ENCODE measurements around the gene PTK6. TPM values are rescaled to one million over a fixed set of nuclear protein-coding genes. Genes with fewer than 3 reads are reported as not detected.

PTK6 gene
- total RNA-seq (2022; extraction: Qiagen RNA extraction) = 2.7 to 3.6 TPM (median 2.9 TPM) in 5 replicates

GRCh38 chr20:63536997-63537524 is at the start of gene PTK6:
PTK6 (minus strand) TSS chr20:63537376; CDS start chr20:63537314, 62 bp downstream.

GRCh38 chr20:63574156-63574828 is 37.1 kb upstream of the PTK6 start, which contains the start of gene HELZ2:
HELZ2 (minus strand) TSS chr20:63574239; CDS start chr20:63572385, 1,854 bp downstream.

DNA sequence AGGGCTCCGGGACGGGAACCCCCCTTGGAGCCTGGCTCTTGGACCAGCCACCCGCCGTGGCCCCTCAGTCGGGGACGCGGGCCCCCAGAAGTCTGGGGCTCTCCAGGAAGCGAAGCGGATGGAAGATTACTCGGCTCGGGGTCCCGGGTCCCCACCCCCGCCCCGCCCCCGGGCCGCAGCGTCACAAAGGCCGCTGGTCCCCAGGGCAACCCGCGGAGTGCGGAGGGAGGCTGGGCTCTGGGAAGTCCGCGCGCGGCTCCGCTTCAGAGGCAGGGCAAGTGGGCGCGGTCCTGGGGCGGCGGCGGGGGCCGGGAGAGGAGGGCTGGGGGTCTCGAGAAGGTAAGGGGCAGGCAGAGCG is 16.7 kb upstream of the PTK6 start, which contains the start of gene FNDC11:
FNDC11 (plus strand) TSS at position 227 of the 358 bp plus-strand sequence. CDS start 1,505 bp downstream, outside the sequence.

DNA sequence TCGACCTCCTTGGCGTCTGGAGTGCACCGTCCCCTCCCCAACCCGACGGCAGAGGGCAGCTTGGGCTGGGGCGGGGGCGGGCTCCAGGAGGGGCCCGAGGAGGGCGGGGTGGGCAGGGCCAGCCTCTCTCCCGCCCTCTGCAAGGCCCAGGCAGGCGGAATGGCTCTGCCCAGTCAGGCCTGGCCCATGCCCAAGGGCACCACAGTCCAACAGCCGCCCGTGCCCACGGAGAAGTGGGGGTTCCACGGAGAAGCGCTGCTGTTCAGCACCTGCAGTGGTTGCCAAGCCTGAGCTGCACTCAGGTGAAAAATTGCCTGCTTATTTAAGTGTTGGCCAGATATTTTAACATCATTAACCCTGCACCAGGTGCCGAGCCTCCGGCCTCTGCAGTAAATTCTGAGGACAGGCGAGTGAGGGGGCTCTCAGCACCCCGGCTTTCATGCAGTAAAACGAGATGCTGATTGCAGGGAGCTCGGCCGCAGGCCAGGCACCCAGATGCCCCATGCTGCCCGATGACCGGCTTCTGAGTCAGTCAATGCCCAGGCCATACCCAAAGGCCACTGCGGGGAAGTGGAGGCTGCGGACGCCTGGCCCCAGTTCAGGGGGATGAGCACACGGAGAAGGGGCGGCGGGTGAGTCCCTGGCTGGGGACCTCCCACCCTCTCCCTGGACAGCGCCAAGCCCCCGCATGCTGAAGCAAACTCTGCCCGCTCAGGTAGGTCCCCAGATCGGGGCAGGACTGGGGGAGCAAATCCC is 10.7 kb upstream of the PTK6 start, which contains the start of gene SRMS:
SRMS (minus strand) TSS at position 25 of the 756 bp plus-strand sequence. CDS start 286 bp downstream, outside the sequence.

DNA sequence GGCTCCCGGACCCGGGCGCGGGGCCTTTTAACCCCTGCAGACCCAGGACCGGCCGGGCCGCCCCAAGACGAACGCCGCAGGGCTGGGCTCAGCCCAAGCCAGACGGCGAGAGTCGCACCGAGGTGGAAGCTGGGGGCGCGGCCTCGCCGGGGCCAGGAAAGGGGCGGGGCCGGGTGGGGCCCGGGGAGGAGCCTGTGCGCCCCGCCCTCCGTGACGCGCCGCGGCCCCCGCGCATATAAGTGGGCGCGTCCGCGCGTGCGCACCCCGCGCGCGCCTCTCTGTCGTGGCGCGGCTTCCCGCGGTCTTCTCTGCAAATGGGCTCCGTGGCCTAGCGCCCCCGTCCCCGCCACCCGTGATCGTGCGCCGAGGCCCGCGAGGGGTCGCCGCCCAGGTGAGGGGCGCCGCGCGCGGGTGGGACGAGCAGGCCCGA is 16.7 kb downstream of the PTK6 start, which contains the start of gene PPDPF:
PPDPF (plus strand) TSS at position 262 of the 430 bp plus-strand sequence. CDS start 544 bp downstream, outside the sequence.

DNA sequence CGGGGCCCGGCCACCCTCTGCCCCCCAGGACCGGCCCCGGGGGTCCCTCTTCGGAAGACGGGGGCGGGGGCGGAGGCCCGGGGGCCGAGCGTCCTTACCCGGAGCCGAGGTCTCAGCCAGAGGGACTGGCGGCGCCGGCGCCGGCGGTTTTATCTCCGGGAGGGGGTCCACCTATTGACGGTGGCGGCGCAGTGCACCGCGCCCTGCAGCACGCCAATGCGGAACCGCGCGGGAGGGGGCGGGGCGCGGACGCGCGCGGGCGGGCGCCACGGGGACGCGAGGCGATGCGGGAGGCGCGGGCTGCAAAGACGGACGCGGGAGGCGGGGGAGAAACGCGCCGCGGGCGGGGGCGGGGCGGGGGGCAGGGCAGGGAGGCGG is 38.2 kb downstream of the PTK6 start, which contains the start of gene EEF1A2:
EEF1A2 (minus strand) TSS at position 124 of the 378 bp plus-strand sequence. CDS start 1,320 bp downstream, outside the sequence.

Other genes with a start within 250 kb of the PTK6 start
- 0.38 to 0.93 TPM (median 0.71 TPM) in 5 replicates for gene COL20A1, start 244.2 kb downstream of the PTK6 start, total RNA-seq (2022; extraction: Qiagen RNA extraction)
- 0.10 to 0.35 TPM (median 0.24 TPM) in 5 replicates for gene CHRNA4, start 176.0 kb downstream of the PTK6 start, total RNA-seq (2022; extraction: Qiagen RNA extraction)
- gene KCNQ2, start 64.7 kb downstream of the PTK6 start, total RNA-seq (2022; extraction: Qiagen RNA extraction) = 0.16 to 0.62 TPM (median 0.46 TPM) in 5 replicates
- 142 to 176 TPM (median 148 TPM) in 5 replicates for gene EEF1A2, start 38.3 kb downstream of the PTK6 start, total RNA-seq (2022; extraction: Qiagen RNA extraction)
- gene PPDPF, start 16.6 kb downstream of the PTK6 start, total RNA-seq (2022; extraction: Qiagen RNA extraction) = 234 to 352 TPM (median 331 TPM) in 5 replicates
- gene SRMS, start 10.4 kb upstream of the PTK6 start, total RNA-seq (2022; extraction: Qiagen RNA extraction) = 0.11 to 0.15 TPM (median 0.13 TPM) in 5 replicates
- gene FNDC11, start 16.8 kb upstream of the PTK6 start, total RNA-seq (2022; extraction: Qiagen RNA extraction) = 0.16 to 0.41 TPM (median 0.20 TPM) in 5 replicates
- 24.2 to 33.4 TPM (median 27.2 TPM) in 5 replicates for gene HELZ2, start 36.9 kb upstream of the PTK6 start, total RNA-seq (2022; extraction: Qiagen RNA extraction)
- gene GMEB2, start 89.7 kb upstream of the PTK6 start, total RNA-seq (2022; extraction: Qiagen RNA extraction) = 9.7 to 10.6 TPM (median 10.2 TPM) in 5 replicates
- gene STMN3, start 116.0 kb upstream of the PTK6 start, total RNA-seq (2022; extraction: Qiagen RNA extraction) = 8.6 to 11.3 TPM (median 9.5 TPM) in 5 replicates
- 4.7 to 7.2 TPM (median 6.8 TPM) in 5 replicates for gene RTEL1, start 120.9 kb upstream of the PTK6 start, total RNA-seq (2022; extraction: Qiagen RNA extraction)
- 0.28 to 0.97 TPM (median 0.77 TPM) in 5 replicates for gene TNFRSF6B, start 159.3 kb upstream of the PTK6 start, total RNA-seq (2022; extraction: Qiagen RNA extraction)
- 33.9 to 39.1 TPM (median 38.0 TPM) in 5 replicates for gene ARFRP1, start 170.6 kb upstream of the PTK6 start, total RNA-seq (2022; extraction: Qiagen RNA extraction)
- 25.1 to 27.5 TPM (median 27.0 TPM) in 5 replicates for gene ZGPAT, start 170.7 kb upstream of the PTK6 start, total RNA-seq (2022; extraction: Qiagen RNA extraction)
- gene LIME1, start 199.3 kb upstream of the PTK6 start, total RNA-seq (2022; extraction: Qiagen RNA extraction) = 5.0 to 9.8 TPM (median 8.9 TPM) in 5 replicates
- 59.0 to 100 TPM (median 93.0 TPM) in 5 replicates for gene SLC2A4RG, start 202.4 kb upstream of the PTK6 start, total RNA-seq (2022; extraction: Qiagen RNA extraction)